GM12878 (cell line): ENCODE measurements around the gene GABRR1. TPM values are rescaled to one million over a fixed set of nuclear protein-coding genes. Genes with fewer than 3 reads are reported as not detected.

ENCODE experiments used
- ATF3 ChIP-seq: IDR thresholded peaks from 2 replicates; pipeline ENCODE4 v1.6.1; 2011; ENCODE audit warnings: low read depth, mild to moderate bottlenecking, low read length, moderate library complexity, borderline replicate concordance; ENCODE audit errors: extremely low read depth
- DPF2 ChIP-seq: fragments of 450-650 bp; IDR thresholded peaks from 2 replicates; pipeline ENCODE4 v1.6.1; 2017; ENCODE audit warnings: mild to moderate bottlenecking
- ETV6 ChIP-seq, 2 experiments: fragments of 450-650 bp in 1 of 2; IDR thresholded peaks in 1 of 2; conservative IDR thresholded peaks in 1 of 2; 2 replicates each; pipeline ENCODE4 v1.6.1; 2014; ENCODE audit warnings: antibody characterized with exemption in 1 of 2, borderline replicate concordance in 1 of 2, low read depth in 1 of 2, mild to moderate bottlenecking in 1 of 2, moderate library complexity in 1 of 2
- FOS ChIP-seq: IDR thresholded peaks from 3 replicates; pipeline ENCODE4 v1.6.1; 2011; ENCODE audit warnings: borderline replicate concordance; ENCODE audit not compliant: insufficient read length; ENCODE audit errors: extremely low read depth
- HSF1 ChIP-seq: fragments of 150-350 bp; IDR thresholded peaks from 2 replicates; pipeline ENCODE4 v1.6.1; 2014; ENCODE audit warnings: mild to moderate bottlenecking, low read depth, low read length
- IKZF1 ChIP-seq: fragments of 450-650 bp; conservative IDR thresholded peaks from 2 replicates; pipeline ENCODE4 v1.6.1; 2017; ENCODE audit warnings: antibody characterized with exemption, mild to moderate bottlenecking
- MYC ChIP-seq: IDR thresholded peaks from 2 replicates; pipeline ENCODE4 v1.6.1; 2011; ENCODE audit warnings: mild to moderate bottlenecking, low read length, moderate library complexity, inconsistent platforms; ENCODE audit not compliant: insufficient read depth, insufficient replicate concordance, insufficient read length, severe bottlenecking
- POLR2A ChIP-seq: IDR thresholded peaks from 2 replicates; pipeline ENCODE4 v1.6.1; 2011; ENCODE audit warnings: low read depth, mild to moderate bottlenecking, low read length
- POLR2AphosphoS5 ChIP-seq: IDR thresholded peaks from 2 replicates; pipeline ENCODE4 v1.6.1; 2011; ENCODE audit warnings: mild to moderate bottlenecking, low read length, inconsistent platforms
- RB1 ChIP-seq: fragments of 450-650 bp; formaldehyde crosslinking; IDR thresholded peaks from 2 replicates; pipeline ENCODE4 v1.6.1; 2017; ENCODE audit warnings: mild to moderate bottlenecking, borderline replicate concordance
- ZNF592 ChIP-seq: fragments of 450-650 bp; IDR thresholded peaks from 2 replicates; pipeline ENCODE4 v1.6.1; 2017; ENCODE audit warnings: mild to moderate bottlenecking, moderate library complexity
- polyA plus RNA-seq, 11 experiments: library from polyadenylated mRNA; depleted of rRNA in 4 of 11; unstranded in 6 of 11; stranded (reverse) in 5 of 11; fragments of >200 nt; fragmentation: Nextera tagmentation in 4 of 11; fragmentation: Illumina TruSeq in 1 of 11; extraction: Ambion mirVana in 4 of 11; extraction: Trizol in 1 of 11; gene quantifications; 1 replicate in 1 of 11; 2 replicates in 10 of 11; pipeline versions ENCODE4 v1.2.1 to v1.2.3, GENCODE V29; 2011 to 2016; ENCODE audit warnings: inconsistent platforms in 2 of 11, missing spikeins in 2 of 11, low read depth in 1 of 11
- total RNA-seq, 4 experiments: library from RNA; depleted of rRNA in 3 of 4; stranded (reverse); fragments of >200 nt in 3 of 4; fragmentation: Illumina TruSeq in 1 of 4; extraction: Trizol in 1 of 4; gene quantifications; 2 replicates each; pipeline versions ENCODE4 v1.2.1 to v1.2.3, GENCODE V29; 2013 to 2021

The GABRR1 gene
- total and polyA plus RNA-seq, 10 of the 15 experiments (the other 5 are each of a cell fraction or from before 2014, with no cell fraction given): not detected

- TF ChIP-seq ZNF592 (0 out of 2 replicates have a peak, but pooled peaks have one; percentile 26), ETV6 (conservative IDR thresholded peaks at IDR 0.05 in 1 of 2, IDR thresholded peaks at IDR 0.05 in 1 of 2; ENCODE audit: borderline replicate concordance in 1 of 2, low read depth in 1 of 2) (no peak), MYC (no peak), FOS (no peak), DPF2 (peak; percentile 68), IKZF1 (peak; percentile 86), POLR2A (peak; percentile 86), RB1 (0 out of 2 replicates have a peak, but pooled peaks have one; percentile 23), ATF3 (no peak), POLR2AphosphoS5 (peak; percentile 46; the same call in 1 of the 2 replicates), HSF1 (no peak)
Observed at GRCh38 chr6:89145956-89146717, 71.0 kb downstream of the GABRR1 start, which contains the start of gene PM20D2 (continued).
